ENCODE results near the gene ZNF197. TPM values are rescaled to one million over a fixed set of nuclear protein-coding genes. Genes with fewer than 3 reads are reported as not detected.

The ZNF197 gene
- total and polyA plus RNA-seq, 4 donors = 2.4 to 10.6 (median 5.9) TPM

DNA sequence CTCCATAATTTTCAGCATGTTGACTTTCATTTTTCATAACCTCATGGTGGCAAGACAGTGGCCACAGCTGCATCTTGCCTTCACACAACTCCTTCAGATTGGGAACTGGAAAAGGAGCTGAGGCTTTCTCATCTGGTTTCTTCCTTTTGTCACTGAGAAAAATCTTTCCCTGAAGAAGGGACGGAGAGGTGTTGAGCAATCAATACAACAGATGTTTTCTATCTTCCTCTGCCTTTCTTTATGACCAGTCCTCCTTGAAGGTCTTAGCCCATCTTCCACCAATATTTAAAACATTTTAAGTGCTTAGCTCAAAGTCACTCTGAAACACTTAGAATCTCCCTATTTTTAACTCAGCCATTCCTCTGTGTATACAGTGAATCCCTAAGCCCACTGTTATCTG is 28.2 kb upstream of the ZNF197 start:
- Histone ChIP-seq H3K4me1 (ENCODE audit: control insufficient read depth in 4 of 4, insufficient read depth in 4 of 4, low read length in 3 of 4) (no peaks in the 10 kb centered on the region), H3K4me3 (ENCODE audit: low read depth in 1 of 3, low read length in 3 of 3) (no peak overlapping the region), H3K27ac (ENCODE audit: low read depth in 1 of 2, low read length in 2 of 2) (no peak overlapping the region), H3K27me3 (ENCODE audit: control insufficient read depth in 4 of 4, insufficient read depth in 4 of 4, low read length in 3 of 4) (no peaks in the 10 kb centered on the region), H3K9ac (ENCODE audit: low read depth in 1 of 2, low read length in 2 of 2) (no peak overlapping the region), H3K36me3 (ENCODE audit: control insufficient read depth in 4 of 4, insufficient read depth in 3 of 4, low read depth in 1 of 4, low read length in 3 of 4) (peaks cover 0 to 4% (median 1%) of the 10 kb centered on the region in 4 donors), H3K9me3 (ENCODE audit: control insufficient read depth in 4 of 4, low read length in 3 of 4) (peaks cover 9 to 40% (median 30%) of the 10 kb centered on the region in 4 donors)
- no peak for TF ChIP-seq RAD21 (IDR thresholded peaks at IDR 0.05)
- no peak for TF ChIP-seq ZBTB33 (IDR thresholded peaks at IDR 0.05)
- no peak for TF ChIP-seq YY1 (IDR thresholded peaks at IDR 0.05)
- TF ChIP-seq RXRA (IDR thresholded peaks at IDR 0.05) = no peak
- no peak for TF ChIP-seq EGR1 (IDR thresholded peaks at IDR 0.05; ENCODE audit: low read depth in 2 of 2)
- TF ChIP-seq NR2F2 (IDR thresholded peaks at IDR 0.05) = no peak
- no peak for TF ChIP-seq TAF1 (conservative IDR thresholded peaks at IDR 0.05)
- TF ChIP-seq, protein P1, sequence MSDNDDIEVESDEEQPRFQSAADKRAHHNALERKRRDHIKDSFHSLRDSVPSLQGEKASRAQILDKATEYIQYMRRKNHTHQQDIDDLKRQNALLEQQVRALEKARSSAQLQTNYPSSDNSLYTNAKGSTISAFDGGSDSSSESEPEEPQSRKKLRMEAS (IDR thresholded peaks at IDR 0.05) = no peak
- no peak for TF ChIP-seq ATF3 (IDR thresholded peaks at IDR 0.05)
- TF ChIP-seq FOXA1 (IDR thresholded peaks at IDR 0.05) = no peak
- no peak for TF ChIP-seq JUND (IDR thresholded peaks at IDR 0.05)
- no peak for TF ChIP-seq GABPA (IDR thresholded peaks at IDR 0.05 in 1 of 2, conservative IDR thresholded peaks at IDR 0.05 in 1 of 2)
- TF ChIP-seq HNF4A (conservative IDR thresholded peaks at IDR 0.05) = no peak
- no peak for TF ChIP-seq FOXA2 (IDR thresholded peaks at IDR 0.05)
- no peak for TF ChIP-seq SP1 (IDR thresholded peaks at IDR 0.05)
- TF ChIP-seq, protein P2, sequence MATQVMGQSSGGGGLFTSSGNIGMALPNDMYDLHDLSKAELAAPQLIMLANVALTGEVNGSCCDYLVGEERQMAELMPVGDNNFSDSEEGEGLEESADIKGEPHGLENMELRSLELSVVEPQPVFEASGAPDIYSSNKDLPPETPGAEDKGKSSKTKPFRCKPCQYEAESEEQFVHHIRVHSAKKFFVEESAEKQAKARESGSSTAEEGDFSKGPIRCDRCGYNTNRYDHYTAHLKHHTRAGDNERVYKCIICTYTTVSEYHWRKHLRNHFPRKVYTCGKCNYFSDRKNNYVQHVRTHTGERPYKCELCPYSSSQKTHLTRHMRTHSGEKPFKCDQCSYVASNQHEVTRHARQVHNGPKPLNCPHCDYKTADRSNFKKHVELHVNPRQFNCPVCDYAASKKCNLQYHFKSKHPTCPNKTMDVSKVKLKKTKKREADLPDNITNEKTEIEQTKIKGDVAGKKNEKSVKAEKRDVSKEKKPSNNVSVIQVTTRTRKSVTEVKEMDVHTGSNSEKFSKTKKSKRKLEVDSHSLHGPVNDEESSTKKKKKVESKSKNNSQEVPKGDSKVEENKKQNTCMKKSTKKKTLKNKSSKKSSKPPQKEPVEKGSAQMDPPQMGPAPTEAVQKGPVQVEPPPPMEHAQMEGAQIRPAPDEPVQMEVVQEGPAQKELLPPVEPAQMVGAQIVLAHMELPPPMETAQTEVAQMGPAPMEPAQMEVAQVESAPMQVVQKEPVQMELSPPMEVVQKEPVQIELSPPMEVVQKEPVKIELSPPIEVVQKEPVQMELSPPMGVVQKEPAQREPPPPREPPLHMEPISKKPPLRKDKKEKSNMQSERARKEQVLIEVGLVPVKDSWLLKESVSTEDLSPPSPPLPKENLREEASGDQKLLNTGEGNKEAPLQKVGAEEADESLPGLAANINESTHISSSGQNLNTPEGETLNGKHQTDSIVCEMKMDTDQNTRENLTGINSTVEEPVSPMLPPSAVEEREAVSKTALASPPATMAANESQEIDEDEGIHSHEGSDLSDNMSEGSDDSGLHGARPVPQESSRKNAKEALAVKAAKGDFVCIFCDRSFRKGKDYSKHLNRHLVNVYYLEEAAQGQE (IDR thresholded peaks at IDR 0.05) = no peak
- no peak for TF ChIP-seq HNF4G (IDR thresholded peaks at IDR 0.05)
- TF ChIP-seq, protein P3, sequence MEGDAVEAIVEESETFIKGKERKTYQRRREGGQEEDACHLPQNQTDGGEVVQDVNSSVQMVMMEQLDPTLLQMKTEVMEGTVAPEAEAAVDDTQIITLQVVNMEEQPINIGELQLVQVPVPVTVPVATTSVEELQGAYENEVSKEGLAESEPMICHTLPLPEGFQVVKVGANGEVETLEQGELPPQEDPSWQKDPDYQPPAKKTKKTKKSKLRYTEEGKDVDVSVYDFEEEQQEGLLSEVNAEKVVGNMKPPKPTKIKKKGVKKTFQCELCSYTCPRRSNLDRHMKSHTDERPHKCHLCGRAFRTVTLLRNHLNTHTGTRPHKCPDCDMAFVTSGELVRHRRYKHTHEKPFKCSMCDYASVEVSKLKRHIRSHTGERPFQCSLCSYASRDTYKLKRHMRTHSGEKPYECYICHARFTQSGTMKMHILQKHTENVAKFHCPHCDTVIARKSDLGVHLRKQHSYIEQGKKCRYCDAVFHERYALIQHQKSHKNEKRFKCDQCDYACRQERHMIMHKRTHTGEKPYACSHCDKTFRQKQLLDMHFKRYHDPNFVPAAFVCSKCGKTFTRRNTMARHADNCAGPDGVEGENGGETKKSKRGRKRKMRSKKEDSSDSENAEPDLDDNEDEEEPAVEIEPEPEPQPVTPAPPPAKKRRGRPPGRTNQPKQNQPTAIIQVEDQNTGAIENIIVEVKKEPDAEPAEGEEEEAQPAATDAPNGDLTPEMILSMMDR (IDR thresholded peaks at IDR 0.05; ENCODE audit: low read depth, low read length, missing input control) = no peak
- 84% methylated on average over 1 of the region's 1 CpG for WGBS
- no peak for DNase-seq (ENCODE audit: low spot score)

Data from liver (tissue), 9 donors.